ENCODE data around the gene TLR8.

TLR8 gene

GRCh38 chrX:12965131-12965940 lies 58.9 kb downstream of the TLR8 start:
- Histone ChIP-seq H3K9me3 (ENCODE audit: insufficient read depth, low read length) (peaks cover 20% of the 10 kb centered on the region; the same call in 1 of the 2 replicates), H3K27me3 (ENCODE audit: insufficient read depth, insufficient read length) (no peaks in the 10 kb centered on the region), H3K4me3 (ENCODE audit: insufficient read length, low read depth) (no peak overlapping the region), H3K36me3 (ENCODE audit: insufficient read depth, insufficient read length, low read length) (no peaks in the 10 kb centered on the region), H3K4me1 (ENCODE audit: insufficient read depth, insufficient read length) (no peaks in the 10 kb centered on the region), H3K9ac (ENCODE audit: insufficient read length, low read depth) (no peak overlapping the region)
- no peak for TF ChIP-seq YY1 (IDR thresholded peaks at IDR 0.05; ENCODE audit: insufficient read depth, insufficient read length)
- no peak for TF ChIP-seq SUZ12 (IDR thresholded peaks at IDR 0.05; ENCODE audit: extremely low read depth, insufficient read depth, insufficient read length)
- TF ChIP-seq ZNF274 (IDR thresholded peaks at IDR 0.05; ENCODE audit: low read depth, low read length), result no peak
- no peak for DNase-seq (ENCODE audit: low read depth, low spot score)

- Histone ChIP-seq H3K9ac (ENCODE audit: insufficient read length, low read depth) (no peak overlapping the region), H3K27me3 (ENCODE audit: insufficient read depth, insufficient read length) (no peaks in the 10 kb centered on the region), H3K4me3 (ENCODE audit: insufficient read length, low read depth) (no peak overlapping the region), H3K36me3 (ENCODE audit: insufficient read depth, insufficient read length, low read length) (no peaks in the 10 kb centered on the region), H3K9me3 (ENCODE audit: insufficient read depth, low read length) (peaks cover 20% of the 10 kb centered on the region; the same call in 1 of the 2 replicates), H3K4me1 (ENCODE audit: insufficient read depth, insufficient read length) (no peaks in the 10 kb centered on the region)
- no peak for TF ChIP-seq ZNF274 (IDR thresholded peaks at IDR 0.05; ENCODE audit: low read depth, low read length)
- TF ChIP-seq SUZ12 (IDR thresholded peaks at IDR 0.05; ENCODE audit: extremely low read depth, insufficient read depth, insufficient read length), result no peak
- no peak for TF ChIP-seq YY1 (IDR thresholded peaks at IDR 0.05; ENCODE audit: insufficient read depth, insufficient read length)
- no peak for DNase-seq (ENCODE audit: low read depth, low spot score)
Measured at GRCh38 chrX:12966151-12966550, 59.7 kb downstream of the TLR8 start.

- Histone ChIP-seq H3K4me1 (ENCODE audit: insufficient read depth, insufficient read length) (no peaks in the 10 kb centered on the region), H3K4me3 (ENCODE audit: insufficient read length, low read depth) (no peak overlapping the region), H3K9ac (ENCODE audit: insufficient read length, low read depth) (no peak overlapping the region)
Measured at GRCh38 chrX:12967711-12968465, 61.5 kb downstream of the TLR8 start.

GRCh38 chrX:12970691-12971202 lies 64.3 kb downstream of the TLR8 start:
- Histone ChIP-seq H3K9ac (ENCODE audit: insufficient read length, low read depth) (no peak overlapping the region), H3K4me1 (ENCODE audit: insufficient read depth, insufficient read length) (no peaks in the 10 kb centered on the region)
- no peak for DNase-seq (ENCODE audit: low read depth, low spot score)

More at GRCh38 chrX:12967711-12968465, 61.5 kb downstream of the TLR8 start:
- H3K9me3 ChIP-seq (ENCODE audit: insufficient read depth, low read length), result peaks cover 12% of the 10 kb centered on the region; the same call in 1 of the 2 replicates
- no peaks in the 10 kb centered on the region for H3K27me3 ChIP-seq (ENCODE audit: insufficient read depth, insufficient read length)
- H3K36me3 ChIP-seq (ENCODE audit: insufficient read depth, insufficient read length, low read length), result no peaks in the 10 kb centered on the region
- no peak for TF ChIP-seq SUZ12 (IDR thresholded peaks at IDR 0.05; ENCODE audit: extremely low read depth, insufficient read depth, insufficient read length)
- TF ChIP-seq ZNF274 (IDR thresholded peaks at IDR 0.05; ENCODE audit: low read depth, low read length), result no peak
- no peak for TF ChIP-seq YY1 (IDR thresholded peaks at IDR 0.05; ENCODE audit: insufficient read depth, insufficient read length)
- DNase-seq (ENCODE audit: low read depth, low spot score), result no peak

GRCh38 chrX:12971282-12972003 lies 65.0 kb downstream of the TLR8 start:
- no peak overlapping the region for H3K4me3 ChIP-seq (ENCODE audit: insufficient read length, low read depth)
- no peak overlapping the region for H3K9ac ChIP-seq (ENCODE audit: insufficient read length, low read depth)
- TF ChIP-seq YY1 (IDR thresholded peaks at IDR 0.05; ENCODE audit: insufficient read depth, insufficient read length) (no peak), SUZ12 (IDR thresholded peaks at IDR 0.05; ENCODE audit: extremely low read depth, insufficient read depth, insufficient read length) (no peak), ZNF274 (IDR thresholded peaks at IDR 0.05; ENCODE audit: low read depth, low read length) (no peak)
- H3K9me3 ChIP-seq (ENCODE audit: insufficient read depth, low read length), result no peaks in the 10 kb centered on the region
- no peak for DNase-seq (ENCODE audit: low read depth, low spot score)
- no peaks in the 10 kb centered on the region for H3K4me1 ChIP-seq (ENCODE audit: insufficient read depth, insufficient read length)
- peaks cover 12% of the 10 kb centered on the region for H3K36me3 ChIP-seq (ENCODE audit: insufficient read depth, insufficient read length, low read length)
- H3K27me3 ChIP-seq (ENCODE audit: insufficient read depth, insufficient read length), result no peaks in the 10 kb centered on the region

More at GRCh38 chrX:12970691-12971202, 64.3 kb downstream of the TLR8 start:
- H3K27me3 ChIP-seq (ENCODE audit: insufficient read depth, insufficient read length), result no peaks in the 10 kb centered on the region
- H3K9me3 ChIP-seq (ENCODE audit: insufficient read depth, low read length), result no peaks in the 10 kb centered on the region; the same call in 1 of the 2 replicates
- H3K4me3 ChIP-seq (ENCODE audit: insufficient read length, low read depth), result no peak overlapping the region
- TF ChIP-seq ZNF274 (IDR thresholded peaks at IDR 0.05; ENCODE audit: low read depth, low read length) (no peak), SUZ12 (IDR thresholded peaks at IDR 0.05; ENCODE audit: extremely low read depth, insufficient read depth, insufficient read length) (no peak), YY1 (IDR thresholded peaks at IDR 0.05; ENCODE audit: insufficient read depth, insufficient read length) (no peak)
- H3K36me3 ChIP-seq (ENCODE audit: insufficient read depth, insufficient read length, low read length), result peaks cover 8% of the 10 kb centered on the region

GRCh38 chrX:12972243-12972642 lies 65.8 kb downstream of the TLR8 start:
- no peak overlapping the region for H3K4me3 ChIP-seq (ENCODE audit: insufficient read length, low read depth)
- no peak for TF ChIP-seq SUZ12 (IDR thresholded peaks at IDR 0.05; ENCODE audit: extremely low read depth, insufficient read depth, insufficient read length)
- TF ChIP-seq YY1 (IDR thresholded peaks at IDR 0.05; ENCODE audit: insufficient read depth, insufficient read length), result no peak
- no peak for TF ChIP-seq ZNF274 (IDR thresholded peaks at IDR 0.05; ENCODE audit: low read depth, low read length)
- DNase-seq (ENCODE audit: low read depth, low spot score), result no peak

More at GRCh38 chrX:12972243-12972642, 65.8 kb downstream of the TLR8 start:
- Histone ChIP-seq H3K9ac (ENCODE audit: insufficient read length, low read depth) (no peak overlapping the region), H3K9me3 (ENCODE audit: insufficient read depth, low read length) (no peaks in the 10 kb centered on the region), H3K4me1 (ENCODE audit: insufficient read depth, insufficient read length) (no peaks in the 10 kb centered on the region), H3K36me3 (ENCODE audit: insufficient read depth, insufficient read length, low read length) (peaks cover 14% of the 10 kb centered on the region), H3K27me3 (ENCODE audit: insufficient read depth, insufficient read length) (no peaks in the 10 kb centered on the region)

Measured in NT2/D1 (cell line).